ENCODE measurements around the gene COL12A1. TPM values are rescaled to one million over a fixed set of nuclear protein-coding genes. Genes with fewer than 3 reads are reported as not detected.
"Not testable (repeated sequence)": the region's sequence is repeated elsewhere in the genome, so short reads cannot be mapped to it uniquely, and the experiment has no call there.

COL12A1 gene
- total RNA-seq, 1 experiment from 2014 or later: 9.0 TPM

DNA sequence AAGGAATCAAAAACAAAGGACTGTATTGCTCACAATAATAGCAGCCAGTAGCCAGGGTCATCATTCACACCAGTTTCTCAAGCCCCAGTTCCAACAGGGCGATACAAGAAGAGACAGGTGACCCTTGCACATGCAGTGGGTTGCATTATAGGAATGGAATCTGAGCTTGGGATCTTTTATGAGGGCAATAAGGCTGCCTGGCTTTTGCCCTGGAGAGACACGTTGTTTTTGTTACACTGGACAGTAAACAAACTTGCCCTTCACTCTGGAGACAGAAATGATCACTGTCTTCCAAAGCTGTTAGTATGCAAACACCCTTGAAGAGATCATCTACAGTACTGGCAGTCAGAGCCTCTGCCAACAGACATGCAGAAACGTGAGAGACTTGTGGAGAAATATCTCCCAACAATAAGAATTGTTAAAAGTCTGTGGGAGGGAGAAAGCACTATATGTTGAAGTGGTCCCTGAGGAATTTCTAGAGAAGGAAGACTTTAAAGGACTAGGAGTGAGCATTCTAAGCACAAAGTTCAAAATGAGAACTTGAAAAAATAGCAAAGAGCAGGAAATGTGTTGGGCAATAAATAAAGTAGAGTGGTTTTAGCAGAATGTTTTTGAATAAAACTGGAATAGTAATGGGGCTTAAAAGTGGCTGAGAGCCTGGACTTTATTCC lies 6.2 kb upstream of the COL12A1 start:
- no peak for DNase-seq (ENCODE audit: low spot score)

GRCh38 chr6:75210885-75211739 lies 5.3 kb upstream of the COL12A1 start:
- peak; percentile 56 for DNase-seq (ENCODE audit: low spot score)

DNA sequence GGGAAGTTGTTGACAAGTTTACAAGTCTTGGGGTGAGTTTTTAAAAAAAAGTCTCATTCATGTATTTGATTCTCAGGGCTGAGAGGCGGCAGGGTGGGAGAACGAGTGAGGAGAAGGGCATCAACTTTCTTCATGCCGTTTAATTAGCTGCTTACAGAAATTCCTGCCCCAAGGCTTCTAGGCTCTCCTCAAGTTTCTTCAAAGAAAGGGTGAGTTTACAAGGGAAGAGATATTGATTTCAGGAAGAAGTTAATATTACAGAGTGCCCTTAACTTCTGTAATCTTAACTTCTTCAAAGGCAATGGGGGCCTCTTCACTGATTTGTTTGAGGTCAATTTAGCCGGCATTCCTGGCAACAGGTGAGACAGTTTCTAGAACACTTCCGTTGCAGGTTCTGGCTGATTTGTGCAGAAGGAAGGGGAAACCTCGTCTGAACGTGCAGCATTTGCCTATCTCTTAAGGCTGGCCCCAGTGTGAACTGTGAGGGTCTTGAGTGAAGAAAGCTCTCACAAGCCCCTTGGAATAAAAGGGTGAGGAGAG lies 3.4 kb upstream of the COL12A1 start:
- no peak for DNase-seq (ENCODE audit: low spot score)

GRCh38 chr6:75208298-75209183 lies 2.7 kb upstream of the COL12A1 start:
- DNase-seq (ENCODE audit: low spot score): peak; percentile 57

- DNase-seq (ENCODE audit: low spot score): no peak
Observed at GRCh38 chr6:75206576-75207342, 906 bp upstream of the COL12A1 start.

- peak; percentile 28 for DNase-seq (ENCODE audit: low spot score)
Observed at GRCh38 chr6:75204959-75205775, 686 bp downstream of the COL12A1 start.

GRCh38 chr6:75204217-75204958 lies 1.5 kb downstream of the COL12A1 start:
- DNase-seq (ENCODE audit: low spot score): peak; percentile 82

- no peak for DNase-seq (ENCODE audit: low spot score)
Observed at GRCh38 chr6:75203721-75204120, 2.1 kb downstream of the COL12A1 start.

DNA sequence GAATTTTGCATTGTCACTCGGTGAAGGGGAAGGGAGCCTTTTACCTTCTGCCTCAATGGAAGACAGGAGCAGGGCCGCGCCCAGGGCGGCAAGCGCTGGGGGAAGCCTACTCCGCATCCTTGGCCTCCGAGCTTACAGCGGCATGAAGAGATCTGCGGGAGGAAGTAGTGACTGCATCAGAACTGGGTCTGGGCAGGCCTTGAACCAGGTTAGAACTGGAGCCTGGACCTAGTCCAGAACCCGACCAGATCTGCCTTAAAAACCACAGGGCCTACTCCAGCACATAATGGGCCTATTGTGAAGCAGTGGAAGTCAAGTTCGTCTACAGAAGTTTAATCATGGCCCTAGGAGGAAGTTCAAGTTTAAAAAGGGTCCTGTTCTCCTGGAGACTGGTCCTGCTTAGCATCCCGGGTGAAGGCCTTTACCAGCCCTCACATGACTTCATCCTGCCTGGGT lies 3.1 kb downstream of the COL12A1 start:
- no peak for DNase-seq (ENCODE audit: low spot score)

- no peak for DNase-seq (ENCODE audit: low spot score)
Observed at GRCh38 chr6:75201901-75202672, 3.8 kb downstream of the COL12A1 start.

DNA sequence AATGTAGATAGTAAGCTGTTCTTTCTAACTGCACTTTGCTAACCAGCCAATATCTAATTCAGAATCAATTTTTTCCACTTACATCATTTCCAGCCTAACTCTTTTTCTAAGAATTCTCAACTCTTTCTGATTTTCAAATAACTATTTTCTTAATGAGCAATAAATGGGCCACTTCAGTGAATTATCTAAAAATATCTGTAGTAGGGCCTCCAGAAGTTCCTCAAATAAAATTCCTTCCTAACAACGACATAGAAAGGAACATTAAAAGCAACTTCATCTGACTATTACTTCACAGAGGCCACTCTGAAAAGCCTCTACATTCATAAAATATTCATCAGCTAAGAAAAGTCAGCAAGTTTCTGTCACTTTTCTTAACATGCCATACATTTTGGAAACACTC lies 4.8 kb downstream of the COL12A1 start:
- no peak for DNase-seq (ENCODE audit: low spot score)

- no peak for DNase-seq (ENCODE audit: low spot score)
Observed at GRCh38 chr6:75199889-75200288, 6.0 kb downstream of the COL12A1 start.

- peak; percentile 21 for DNase-seq (ENCODE audit: low spot score)
Observed at GRCh38 chr6:75196081-75196687, 9.7 kb downstream of the COL12A1 start.

GRCh38 chr6:75188221-75188925 lies 17.5 kb downstream of the COL12A1 start:
- DNase-seq (ENCODE audit: low spot score): no peak

DNA sequence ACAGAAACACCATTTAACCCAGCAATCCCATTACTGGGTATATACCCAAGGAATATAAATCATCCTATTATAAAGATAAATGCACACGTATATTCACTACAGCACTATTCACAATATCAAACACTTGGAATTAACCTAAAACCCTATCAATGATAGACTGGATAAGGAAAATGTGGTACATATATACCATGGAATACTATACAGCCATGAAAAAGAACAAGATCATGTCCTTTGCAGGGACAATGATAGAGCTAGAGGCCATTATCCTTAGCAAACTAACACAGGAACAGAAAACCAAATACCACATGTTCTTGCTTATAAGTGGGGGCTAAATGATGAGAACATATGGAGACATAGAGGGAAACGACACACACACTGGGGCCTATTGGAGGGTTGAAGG lies 19.3 kb downstream of the COL12A1 start:
- DNase-seq (ENCODE audit: low spot score): not testable (repeated sequence)

GRCh38 chr6:75183099-75183541 lies 22.7 kb downstream of the COL12A1 start:
- DNase-seq (ENCODE audit: low spot score): no peak

DNA sequence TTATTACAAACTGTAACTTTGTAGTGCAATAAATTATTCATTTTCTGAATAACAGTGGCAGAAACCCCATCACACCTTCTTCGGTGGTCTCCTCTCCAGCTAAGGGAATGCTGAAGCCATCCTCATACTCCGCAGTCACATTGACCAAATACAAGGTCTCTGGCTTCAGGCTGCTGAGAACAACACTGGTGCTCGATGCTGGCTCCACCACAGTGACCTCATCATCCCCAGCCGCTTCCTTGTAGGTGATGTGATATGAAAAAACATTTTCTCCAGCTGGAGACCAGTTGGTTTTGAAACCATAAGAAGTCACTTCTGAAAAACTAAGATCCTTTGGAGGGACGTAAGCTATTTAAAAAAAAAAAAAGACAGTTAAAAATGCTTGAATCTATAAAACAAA lies 25.0 kb downstream of the COL12A1 start:
- DNase-seq (ENCODE audit: low spot score): no peak
